Activated CD4-positive, CD25-positive, alpha-beta regulatory T cell treated with anti-CD3 and anti-CD28 coated beads, Interleukin-2, amount 50 U/mL, for 16 hours (primary cell): ENCODE measurements around the gene RPTOR.

Experiments
- DNase-seq: peaks from one replicate; pipeline ENCODE4 v3.0.0-alpha.2; 2020; ENCODE audit warnings: low read depth, low spot score

The RPTOR gene

GRCh38 chr17:80906364-80907259 lies 362.0 kb downstream of the RPTOR start:
- no peak for DNase-seq

- DNase-seq = no peak
These were observed 362.6 kb downstream of the RPTOR start for GRCh38 chr17:80907281-80907680.

DNA sequence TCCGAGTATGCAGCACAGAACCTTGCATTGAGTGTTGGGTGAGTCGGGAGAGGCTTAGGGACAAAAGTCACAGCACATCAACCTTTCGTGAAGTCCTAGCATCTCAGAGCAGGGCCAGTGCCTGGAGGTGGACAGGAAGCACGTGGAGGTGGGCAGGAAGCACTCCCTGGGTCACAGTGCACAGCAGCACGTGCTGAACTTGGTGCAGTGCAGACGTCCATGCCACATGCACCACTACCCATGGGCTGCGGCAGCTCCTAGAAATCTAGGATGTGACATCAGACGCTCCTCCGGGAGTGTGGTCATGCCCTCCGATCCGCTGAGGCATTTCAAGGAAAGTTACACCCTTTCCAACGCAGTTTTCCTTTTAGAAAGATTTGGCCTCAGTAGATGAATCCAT lies 363.6 kb downstream of the RPTOR start:
- no peak for DNase-seq

DNA sequence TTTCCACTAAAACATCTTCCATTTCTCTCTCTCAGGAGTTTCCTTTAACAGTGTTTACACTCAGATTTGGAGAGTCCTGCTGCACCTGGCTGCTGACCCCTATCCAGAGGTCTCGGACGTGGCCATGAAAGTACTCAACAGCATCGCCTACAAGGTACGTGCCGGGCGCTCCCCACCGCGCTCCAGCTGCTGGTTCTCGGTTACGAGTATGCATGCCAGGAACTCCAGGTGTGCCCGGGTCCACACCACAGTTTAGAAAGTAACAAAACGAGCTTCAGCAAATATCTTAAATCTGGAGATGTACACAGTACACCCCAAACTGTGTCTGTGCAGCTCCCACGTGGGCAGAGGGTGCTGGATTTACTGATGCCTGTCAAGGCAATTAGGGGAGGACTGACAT lies 364.1 kb downstream of the RPTOR start:
- DNase-seq = no peak

DNA sequence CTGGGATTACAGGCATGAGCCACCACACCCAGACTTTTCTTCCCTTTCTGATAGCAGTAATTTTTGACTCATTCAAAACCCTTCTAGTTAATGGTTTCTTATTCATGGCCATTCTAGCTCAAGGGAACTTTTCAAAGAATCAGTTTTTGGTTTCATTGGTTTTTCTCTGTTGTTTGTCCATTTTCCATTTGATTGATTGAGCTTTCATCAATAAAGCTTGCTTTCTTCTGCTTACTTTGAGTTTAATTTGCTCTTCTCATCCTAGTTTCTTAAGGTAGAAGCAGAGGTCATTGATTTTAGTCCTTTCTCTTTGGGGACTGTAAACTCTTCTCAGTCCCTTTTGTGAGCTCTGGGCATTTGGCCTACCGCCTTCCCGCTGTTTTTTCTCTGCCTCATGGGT lies 365.0 kb downstream of the RPTOR start:
- DNase-seq = no peak

DNA sequence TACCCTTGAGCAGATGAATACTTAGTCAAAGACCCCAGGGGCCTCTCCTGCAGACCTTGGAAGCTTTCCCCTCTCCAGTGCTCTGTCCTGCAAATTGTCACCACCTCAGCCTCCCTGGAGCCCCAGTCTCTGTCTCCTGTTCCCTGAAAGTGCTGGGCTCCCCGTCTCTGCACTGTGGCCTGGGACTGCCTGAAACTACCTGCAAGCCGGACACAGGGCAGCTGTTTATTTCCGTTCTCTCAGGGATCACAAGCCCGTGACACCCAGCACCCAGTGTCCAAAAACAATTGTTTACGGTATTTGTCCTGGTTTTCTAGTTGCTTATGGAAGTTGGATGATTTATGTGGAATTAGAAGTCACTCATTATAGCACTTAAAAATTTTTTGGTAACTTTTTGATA lies 365.4 kb downstream of the RPTOR start:
- no peak for DNase-seq

DNA sequence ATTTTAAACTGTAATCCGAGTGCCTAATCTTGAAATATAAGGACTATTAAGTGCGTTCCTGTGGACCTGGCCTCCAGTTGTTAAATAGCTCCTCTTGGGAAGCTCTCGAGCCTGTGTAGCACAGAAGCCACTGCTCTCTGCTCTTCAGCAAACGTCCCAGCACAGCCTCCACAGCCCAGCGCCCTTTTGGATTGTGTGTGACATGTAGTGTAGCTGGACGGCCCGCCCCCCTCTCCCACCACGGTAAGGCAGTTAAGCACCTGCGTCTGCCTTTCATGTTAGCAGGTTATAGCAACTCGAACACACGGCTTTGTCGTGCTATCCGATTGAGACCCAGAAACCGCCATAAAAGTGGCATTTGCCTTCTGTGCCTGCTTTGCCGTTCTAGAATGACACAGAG lies 367.8 kb downstream of the RPTOR start:
- DNase-seq = no peak

DNA sequence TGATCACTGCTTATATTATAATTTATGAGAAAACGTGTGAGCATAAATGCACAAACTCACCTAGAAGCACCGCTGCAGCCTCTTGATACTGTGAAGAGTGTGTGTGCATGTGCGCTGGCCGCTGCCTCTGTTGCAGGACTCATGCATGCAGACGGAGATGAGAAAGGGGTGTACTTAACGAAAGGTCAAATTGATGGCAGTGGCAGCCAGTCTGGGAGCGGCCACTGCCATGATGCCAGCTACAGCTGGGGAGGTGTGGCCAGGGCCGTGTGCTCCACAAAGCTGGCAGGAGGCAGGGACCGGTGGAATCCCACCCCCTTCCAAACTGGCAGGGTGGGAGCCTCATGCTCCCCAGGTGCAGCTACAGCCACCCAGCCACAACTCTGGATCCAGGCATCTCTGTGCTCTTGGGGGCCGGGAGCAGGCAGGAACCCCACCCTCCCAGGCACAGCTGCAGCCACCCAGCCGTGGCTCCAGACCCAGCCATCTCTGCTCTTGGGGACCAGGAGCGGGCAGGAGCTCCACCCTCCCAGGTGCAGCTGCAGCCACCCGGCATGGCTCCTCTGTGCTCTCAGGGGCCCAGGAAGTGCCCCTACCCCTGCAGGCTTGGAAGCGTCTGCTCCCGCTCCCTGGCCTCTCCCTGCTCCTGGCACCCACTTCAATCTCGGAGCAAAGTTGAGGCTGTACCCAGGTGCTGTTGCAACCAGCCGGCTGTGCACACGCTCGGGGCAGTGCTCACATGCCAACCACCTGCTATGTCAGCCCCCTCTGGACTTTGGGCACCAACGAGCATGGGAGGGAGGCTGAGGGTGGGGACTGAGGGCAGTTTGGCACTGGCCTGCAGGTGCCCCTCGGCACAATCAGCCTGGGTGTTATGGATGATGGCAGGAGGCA lies 369.5 kb downstream of the RPTOR start:
- no peak for DNase-seq

DNA sequence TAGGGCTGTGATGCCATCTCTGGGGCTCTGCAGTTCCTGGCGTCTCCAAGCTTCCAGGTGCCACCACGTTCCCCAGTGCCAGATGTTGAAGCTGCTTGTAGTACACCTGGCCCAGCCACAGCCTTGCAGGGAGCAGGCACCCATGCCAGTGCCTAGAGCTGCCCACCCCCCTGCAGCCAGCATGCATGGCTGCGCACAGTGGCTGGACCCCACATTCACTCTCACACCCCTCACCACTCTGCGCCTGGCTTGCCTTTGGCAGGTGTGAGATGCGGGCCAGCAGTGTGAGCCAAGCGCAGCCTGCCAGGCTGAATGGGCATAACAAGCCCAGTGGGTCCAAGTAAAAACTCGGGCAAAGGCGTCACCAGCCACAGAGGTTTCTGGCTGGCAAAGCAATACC lies 371.6 kb downstream of the RPTOR start:
- no peak for DNase-seq

DNA sequence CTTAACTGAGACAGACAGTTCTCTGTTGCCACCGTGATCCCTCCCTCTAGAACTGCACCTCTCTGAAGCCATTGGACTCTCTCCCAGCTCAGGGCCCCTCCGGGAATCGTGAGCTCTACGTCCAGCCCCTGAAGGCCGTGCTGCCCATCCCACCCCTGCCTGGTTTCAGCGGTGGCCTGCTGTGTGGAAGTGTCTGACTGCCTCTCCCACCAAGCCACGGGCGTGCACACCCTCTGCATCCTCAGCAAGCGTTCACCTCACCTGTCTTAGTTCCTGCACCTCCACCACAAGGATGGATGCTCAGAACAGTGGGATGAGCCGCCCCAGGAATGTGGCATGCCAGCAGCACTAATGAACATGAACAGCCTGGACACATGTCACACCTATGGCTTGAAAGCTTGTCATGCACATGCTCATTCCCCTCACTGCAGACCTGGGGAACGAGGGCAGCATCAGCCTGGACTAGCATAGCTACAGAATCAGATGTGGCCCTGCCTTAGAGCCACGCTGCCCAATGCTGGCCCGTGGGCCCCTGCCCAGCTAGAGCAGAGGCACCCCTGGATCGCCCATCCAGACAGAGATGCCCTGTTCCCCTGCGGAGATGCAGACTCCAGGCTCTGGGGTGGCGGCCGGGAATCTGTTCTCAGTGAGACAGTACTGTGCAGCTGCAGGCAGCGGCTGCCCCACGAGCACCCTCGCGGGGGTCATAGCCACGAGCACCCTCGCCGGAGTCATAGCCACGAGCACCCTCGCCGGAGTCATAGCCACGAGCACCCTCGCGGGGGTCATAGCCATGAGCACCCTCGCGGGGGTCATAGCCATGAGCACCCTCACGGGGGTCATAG lies 373.3 kb downstream of the RPTOR start:
- DNase-seq = no peak

DNA sequence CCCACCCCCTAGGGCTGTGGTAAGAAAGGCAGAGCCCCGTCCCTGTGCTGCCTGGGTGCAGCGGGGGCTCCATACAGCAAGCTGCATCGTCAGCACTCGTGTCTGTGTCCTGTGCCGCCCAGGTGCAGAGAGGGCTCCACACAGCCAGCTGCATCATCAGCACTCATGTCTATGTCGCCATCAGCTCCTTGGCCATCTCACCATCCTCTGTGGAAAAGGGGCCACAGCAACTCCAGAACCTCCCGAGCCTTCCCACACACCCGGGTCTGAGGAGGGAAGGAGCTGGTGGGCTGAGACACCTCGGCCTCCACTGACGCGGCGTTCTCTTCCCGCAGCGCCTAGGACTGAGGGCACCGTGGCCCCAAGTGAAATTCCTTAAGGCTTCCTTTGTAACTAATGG lies 374.1 kb downstream of the RPTOR start:
- no peak for DNase-seq

- no peak for DNase-seq
These were observed 375.0 kb downstream of the RPTOR start for GRCh38 chr17:80919331-80920311.

DNA sequence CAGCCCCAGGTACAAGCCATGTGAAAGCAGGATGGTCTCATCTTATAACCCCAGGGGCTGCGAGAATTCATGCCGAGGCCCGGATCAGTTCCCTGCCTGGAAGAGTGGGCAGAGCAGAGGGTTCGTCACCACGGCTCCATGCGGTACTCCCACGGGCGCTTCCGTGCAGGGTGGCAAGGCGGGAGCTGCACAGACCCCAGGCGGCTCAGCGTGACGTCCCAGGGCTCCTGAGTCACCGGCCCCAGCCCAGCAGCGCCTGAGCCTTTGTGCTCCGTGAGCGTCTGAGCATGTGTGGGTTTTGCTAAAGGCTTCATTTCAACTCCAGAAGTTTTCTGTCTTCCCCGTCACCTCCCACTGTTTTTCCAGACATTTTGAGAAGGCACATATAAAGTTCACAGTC lies 375.8 kb downstream of the RPTOR start:
- DNase-seq = no peak

DNA sequence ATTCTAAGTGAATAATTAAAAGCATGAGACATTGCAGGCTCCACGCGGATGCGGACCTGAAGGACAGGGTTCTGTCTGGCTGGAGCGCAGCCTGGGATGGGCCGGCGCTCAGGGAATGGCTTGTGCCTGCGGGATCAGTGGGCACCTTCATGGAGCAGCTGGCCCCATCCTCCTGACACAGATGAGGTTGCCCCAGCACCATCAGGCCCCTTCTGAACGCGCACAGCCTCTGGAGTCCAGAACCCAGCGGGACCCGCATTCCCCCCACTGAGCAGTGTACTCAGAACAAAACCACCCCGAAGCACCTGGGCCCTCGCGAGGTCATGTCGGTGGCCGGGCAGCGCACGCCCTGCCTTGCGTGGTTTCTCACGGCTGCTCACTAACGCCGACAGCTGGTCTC lies 376.5 kb downstream of the RPTOR start:
- no peak for DNase-seq

DNA sequence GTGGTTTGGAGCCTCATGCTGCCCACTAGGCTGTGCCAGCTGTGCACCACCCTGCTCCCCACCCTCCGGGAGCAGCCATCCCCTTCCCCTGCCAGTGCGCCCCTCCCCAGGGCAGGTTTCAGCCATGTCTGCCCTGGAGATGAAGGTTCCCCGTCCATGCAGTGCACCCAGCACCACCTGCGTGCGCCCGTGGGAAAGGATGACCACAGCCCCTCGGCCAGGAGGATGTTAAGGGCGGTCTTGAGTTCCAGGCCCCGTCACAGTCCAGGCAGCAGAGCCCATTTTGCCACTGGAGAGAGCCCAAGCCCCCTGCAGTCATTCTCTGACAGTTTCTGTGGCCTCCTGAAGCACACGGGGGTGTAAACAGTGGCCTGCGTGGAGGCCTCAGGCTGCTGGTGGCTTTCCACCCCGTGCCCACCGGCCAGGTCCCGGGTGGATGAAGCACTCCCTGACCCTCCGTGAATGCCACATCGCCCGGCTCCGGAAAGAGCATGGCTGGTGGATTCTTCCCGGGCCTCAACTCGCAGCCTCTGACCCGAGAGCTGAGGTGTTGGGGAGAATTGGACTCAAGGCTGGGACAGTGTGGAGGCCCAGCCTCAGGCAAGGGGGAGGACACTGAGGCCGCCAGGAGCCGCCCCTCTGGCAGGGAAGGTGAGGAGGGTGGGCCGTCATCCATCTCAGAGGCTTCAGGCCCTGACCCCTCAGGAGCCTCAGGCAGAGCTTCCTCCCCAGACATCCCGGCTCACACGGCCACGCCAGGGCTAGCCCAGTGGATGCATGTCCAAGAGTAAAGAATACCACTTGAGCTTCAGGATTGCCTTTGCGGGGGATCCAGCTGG lies 377.3 kb downstream of the RPTOR start:
- DNase-seq = no peak

DNA sequence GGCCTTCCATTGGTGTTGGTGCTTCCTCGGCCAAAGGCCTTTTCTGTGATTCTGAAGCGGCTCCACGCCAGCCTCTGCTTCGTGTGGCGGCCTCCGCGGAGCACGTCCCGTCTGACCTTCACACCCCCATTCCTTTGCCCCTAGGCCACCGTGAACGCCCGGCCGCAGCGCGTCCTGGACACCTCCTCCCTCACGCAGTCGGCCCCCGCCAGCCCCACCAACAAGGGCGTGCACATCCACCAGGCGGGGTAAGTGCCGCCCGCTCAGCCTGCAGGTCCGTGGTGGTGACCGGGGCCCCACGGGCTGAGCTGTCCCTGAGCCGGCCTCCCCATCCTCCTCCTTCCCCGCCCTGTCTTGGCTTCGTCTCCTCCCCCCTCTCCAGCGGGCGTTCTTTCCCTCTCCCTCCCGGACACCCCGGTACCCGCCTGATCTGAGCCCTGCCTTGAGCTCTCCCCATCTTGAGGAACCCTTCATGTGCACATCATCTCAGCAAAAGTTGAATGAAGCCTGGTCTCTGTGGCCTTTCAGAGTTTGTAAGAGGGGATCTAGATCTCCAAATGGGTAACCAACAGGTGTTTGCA lies 378.0 kb downstream of the RPTOR start:
- DNase-seq = no peak

- no peak for DNase-seq
These were observed 378.8 kb downstream of the RPTOR start for GRCh38 chr17:80923211-80924110.

DNA sequence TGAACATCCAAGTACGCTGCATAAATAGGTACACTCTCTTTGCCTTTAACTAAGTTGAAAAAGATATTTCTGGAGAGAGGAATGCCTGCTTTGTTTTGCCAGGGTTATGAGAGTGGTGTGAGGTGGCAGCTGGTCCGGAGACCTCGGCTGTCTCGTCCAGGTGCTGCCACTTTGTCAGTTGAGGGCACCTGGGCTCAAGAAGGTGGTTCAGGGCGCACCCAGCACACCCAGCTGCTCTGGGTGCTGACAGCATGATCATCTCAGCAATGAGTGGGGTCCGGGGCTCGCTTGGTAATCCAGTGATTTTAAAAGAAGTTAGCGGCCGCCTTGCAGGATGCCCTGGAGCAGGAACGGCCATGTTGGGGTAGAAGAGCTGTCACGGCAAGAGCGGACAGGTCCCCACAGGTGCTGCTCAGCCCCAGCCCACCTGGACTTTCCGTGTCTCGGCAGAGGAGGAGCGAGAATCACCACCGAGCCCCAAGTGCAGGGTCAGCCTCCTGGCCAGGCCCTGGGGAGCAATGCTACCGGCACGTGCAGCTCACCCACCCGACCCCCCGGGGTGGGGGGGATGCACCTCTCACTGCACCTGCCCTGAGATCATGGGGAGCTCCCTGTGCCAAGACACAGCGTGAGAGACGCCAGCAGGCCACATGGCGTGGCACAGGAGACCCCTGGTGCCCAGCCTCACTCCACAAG lies 379.6 kb downstream of the RPTOR start:
- no peak for DNase-seq
